ENCODE measurements around the gene APOD.

Gene APOD

GRCh38 chr3:195537995-195538394, 45.7 kb downstream of the APOD start:
- H3K27ac ChIP-seq = no peak overlapping the region
- H3K9me3 ChIP-seq = no peaks in the 10 kb centered on the region
- no peaks in the 10 kb centered on the region for H3K36me3 ChIP-seq
- no peaks in the 10 kb centered on the region for H3K27me3 ChIP-seq
- no peak for TF ChIP-seq CTCF (IDR thresholded peaks at IDR 0.05)
- peaks cover 37 to 52% of the 10 kb centered on the region in 2 experiments for H3K4me1 ChIP-seq (ENCODE audit: control insufficient read depth in 1 of 2, insufficient read depth in 1 of 2, low read depth in 1 of 2, low read length in 1 of 2)
- no peak overlapping the region for H3K4me3 ChIP-seq (ENCODE audit: low read depth in 1 of 2, low read length in 1 of 2)

DNA sequence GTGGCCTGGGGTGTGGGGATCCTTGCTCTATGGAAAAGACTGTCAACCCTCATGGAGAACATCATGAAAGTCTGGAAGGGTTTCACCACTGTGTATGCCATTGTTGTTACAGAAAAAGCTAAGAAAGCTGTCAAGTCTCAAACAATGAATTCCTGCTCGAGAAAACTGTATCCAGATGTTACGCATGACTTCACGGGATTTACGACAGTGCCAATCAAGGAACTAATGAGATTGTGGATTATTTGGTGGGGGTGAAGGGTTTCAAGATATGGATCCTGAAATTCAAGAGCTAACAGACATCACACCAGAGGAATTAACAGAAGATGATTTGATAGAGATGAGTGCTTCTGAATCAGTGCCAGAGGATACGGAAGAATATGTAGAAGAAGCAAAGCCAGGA, 48.4 kb downstream of the APOD start:
- no peak for TF ChIP-seq CTCF (IDR thresholded peaks at IDR 0.05)
- H3K27ac ChIP-seq = no peak overlapping the region
- H3K4me1 ChIP-seq (ENCODE audit: control insufficient read depth in 1 of 2, insufficient read depth in 1 of 2, low read depth in 1 of 2, low read length in 1 of 2) = peaks cover 14 to 34% of the 10 kb centered on the region in 2 experiments
- no peaks in the 10 kb centered on the region for H3K9me3 ChIP-seq
- no peaks in the 10 kb centered on the region for H3K36me3 ChIP-seq
- no peaks in the 10 kb centered on the region for H3K27me3 ChIP-seq
- no peak overlapping the region for H3K4me3 ChIP-seq (ENCODE audit: low read depth in 1 of 2, low read length in 1 of 2)

DNA sequence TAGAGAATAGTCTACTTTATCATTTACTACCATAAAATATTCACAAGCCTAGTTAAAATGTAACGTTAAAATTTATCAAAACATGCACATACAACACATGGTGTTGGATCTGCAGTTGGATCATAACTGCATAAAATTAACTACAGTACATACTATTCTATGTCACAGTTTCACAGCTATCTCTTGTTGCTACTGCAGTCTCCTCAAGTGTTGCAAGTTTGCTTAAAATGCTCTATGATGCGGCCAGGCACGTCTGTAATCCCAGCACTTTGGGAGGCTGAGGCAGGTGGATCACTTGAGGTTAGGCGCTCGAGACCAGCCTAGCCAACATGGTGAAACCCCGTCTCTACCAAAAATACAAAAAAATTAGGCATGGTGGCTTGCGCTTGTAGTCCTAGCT, 50.9 kb downstream of the APOD start:
- H3K4me1 ChIP-seq (ENCODE audit: control insufficient read depth in 1 of 2, insufficient read depth in 1 of 2, low read depth in 1 of 2, low read length in 1 of 2) = peaks cover 22 to 25% of the 10 kb centered on the region in 2 experiments
- H3K27me3 ChIP-seq = no peaks in the 10 kb centered on the region
- no peak overlapping the region for H3K27ac ChIP-seq
- H3K4me3 ChIP-seq (ENCODE audit: low read depth in 1 of 2, low read length in 1 of 2) = no peak overlapping the region
- TF ChIP-seq CTCF (IDR thresholded peaks at IDR 0.05) = no peak
- peaks cover 3% of the 10 kb centered on the region for H3K36me3 ChIP-seq
- no peaks in the 10 kb centered on the region for H3K9me3 ChIP-seq

GRCh38 chr3:195532345-195532744, 51.4 kb downstream of the APOD start:
- no peak for TF ChIP-seq CTCF (IDR thresholded peaks at IDR 0.05)
- Histone ChIP-seq H3K27me3 (no peaks in the 10 kb centered on the region), H3K9me3 (no peaks in the 10 kb centered on the region), H3K36me3 (peaks cover 6% of the 10 kb centered on the region), H3K4me3 (ENCODE audit: low read depth in 1 of 2, low read length in 1 of 2) (no peak overlapping the region), H3K27ac (no peak overlapping the region), H3K4me1 (ENCODE audit: control insufficient read depth in 1 of 2, insufficient read depth in 1 of 2, low read depth in 1 of 2, low read length in 1 of 2) (peaks cover 22 to 24% of the 10 kb centered on the region in 2 experiments)

DNA sequence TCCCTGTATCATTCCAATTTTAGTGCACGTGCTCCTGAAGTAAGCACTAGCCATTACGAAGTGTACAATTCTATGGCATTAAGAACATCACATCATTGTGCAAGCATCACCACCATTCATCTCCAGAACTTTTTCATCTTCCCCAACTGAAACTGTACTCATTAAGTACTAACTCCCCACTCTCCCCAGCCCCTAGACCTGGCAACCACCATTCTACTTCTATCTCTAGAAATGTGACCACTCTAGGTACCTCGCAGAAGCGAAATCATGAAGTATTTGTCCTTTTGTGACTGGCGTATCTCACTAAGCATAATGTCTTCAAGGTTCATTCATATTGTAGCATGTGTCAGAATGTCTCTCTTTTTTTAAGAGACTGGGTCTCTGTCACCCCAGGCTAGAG, 52.1 kb downstream of the APOD start:
- H3K27me3 ChIP-seq = no peaks in the 10 kb centered on the region
- H3K36me3 ChIP-seq = peaks cover 12% of the 10 kb centered on the region
- TF ChIP-seq CTCF (IDR thresholded peaks at IDR 0.05) = no peak
- no peak overlapping the region for H3K27ac ChIP-seq
- H3K4me3 ChIP-seq (ENCODE audit: low read depth in 1 of 2, low read length in 1 of 2) = no peak overlapping the region
- peaks cover 22 to 24% of the 10 kb centered on the region in 2 experiments for H3K4me1 ChIP-seq (ENCODE audit: control insufficient read depth in 1 of 2, insufficient read depth in 1 of 2, low read depth in 1 of 2, low read length in 1 of 2)
- H3K9me3 ChIP-seq = no peaks in the 10 kb centered on the region

DNA sequence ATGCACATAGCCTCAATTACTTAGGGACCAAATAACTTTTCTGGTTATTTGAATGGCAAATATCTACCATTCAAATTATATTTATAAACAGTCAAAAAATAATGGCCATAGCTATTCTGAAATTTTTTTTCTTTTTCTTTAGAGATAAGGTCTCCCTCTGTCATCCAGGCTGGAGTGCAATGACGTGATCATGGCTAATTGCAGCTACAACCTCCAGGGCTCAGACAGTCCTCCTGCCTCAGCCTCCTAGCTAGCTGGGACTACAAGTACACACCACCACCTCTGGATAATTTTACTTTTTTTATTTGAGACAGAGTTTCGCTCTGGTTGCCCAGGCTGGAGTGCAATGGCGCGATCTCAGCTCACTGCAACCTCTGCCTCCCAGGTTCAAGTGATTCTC, 57.2 kb downstream of the APOD start:
- H3K9me3 ChIP-seq = no peaks in the 10 kb centered on the region
- H3K4me1 ChIP-seq (ENCODE audit: control insufficient read depth in 1 of 2, insufficient read depth in 1 of 2, low read depth in 1 of 2, low read length in 1 of 2) = peaks cover 14% of the 10 kb centered on the region in 2 experiments
- no peak overlapping the region for H3K4me3 ChIP-seq (ENCODE audit: low read depth in 1 of 2, low read length in 1 of 2)
- peaks cover 53% of the 10 kb centered on the region for H3K36me3 ChIP-seq
- H3K27me3 ChIP-seq = no peaks in the 10 kb centered on the region
- TF ChIP-seq CTCF (IDR thresholded peaks at IDR 0.05) = no peak
- no peak overlapping the region for H3K27ac ChIP-seq
